ENCODE results near the gene NR3C2.

Gene NR3C2

DNA sequence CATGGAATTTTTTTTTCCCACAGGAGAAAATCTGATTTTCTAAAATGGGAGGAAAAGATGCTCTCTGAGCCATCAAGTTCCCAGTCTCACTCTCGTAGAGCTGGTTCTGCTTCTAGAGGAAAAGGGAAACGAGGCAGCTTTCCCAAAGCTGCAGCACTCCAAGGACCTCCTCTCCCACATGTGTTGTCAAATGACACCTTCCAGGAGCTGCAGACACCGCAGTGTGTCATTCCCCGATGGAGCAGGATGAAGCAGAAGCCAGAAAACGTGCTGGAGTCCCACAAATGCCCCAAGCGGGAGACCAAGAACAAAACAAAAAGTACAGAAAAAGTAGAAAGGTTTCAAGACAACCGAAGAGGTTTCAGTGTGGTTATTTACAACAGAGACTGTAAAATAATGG, 362.3 kb downstream of the NR3C2 start:
- no peak for TF ChIP-seq CTCF (IDR thresholded peaks at IDR 0.05; ENCODE audit: poor library complexity, severe bottlenecking)

GRCh38 chr4:148078061-148078460, 364.2 kb downstream of the NR3C2 start:
- H3K4me1 ChIP-seq (ENCODE audit: insufficient read depth, poor library complexity, severe bottlenecking), result no peaks in the 10 kb centered on the region
- no peaks in the 10 kb centered on the region for H3K36me3 ChIP-seq (ENCODE audit: low read depth)

More for the DNA sequence above, 362.3 kb downstream of the NR3C2 start:
- no peak for ATAC-seq (ENCODE audit: low read depth)
- H3K9me3 ChIP-seq (ENCODE audit: severe bottlenecking), result no peaks in the 10 kb centered on the region
- no peaks in the 10 kb centered on the region for H3K27me3 ChIP-seq (ENCODE audit: insufficient read depth, poor library complexity, severe bottlenecking)
- H3K36me3 ChIP-seq (ENCODE audit: low read depth), result no peaks in the 10 kb centered on the region
- H3K27ac ChIP-seq (ENCODE audit: poor library complexity, severe bottlenecking), result no peak overlapping the region
- no peaks in the 10 kb centered on the region for H3K4me1 ChIP-seq (ENCODE audit: insufficient read depth, poor library complexity, severe bottlenecking)
- DNase-seq (ENCODE audit: low spot score), result no peak
- no peak overlapping the region for H3K4me3 ChIP-seq (ENCODE audit: severe bottlenecking)

DNA sequence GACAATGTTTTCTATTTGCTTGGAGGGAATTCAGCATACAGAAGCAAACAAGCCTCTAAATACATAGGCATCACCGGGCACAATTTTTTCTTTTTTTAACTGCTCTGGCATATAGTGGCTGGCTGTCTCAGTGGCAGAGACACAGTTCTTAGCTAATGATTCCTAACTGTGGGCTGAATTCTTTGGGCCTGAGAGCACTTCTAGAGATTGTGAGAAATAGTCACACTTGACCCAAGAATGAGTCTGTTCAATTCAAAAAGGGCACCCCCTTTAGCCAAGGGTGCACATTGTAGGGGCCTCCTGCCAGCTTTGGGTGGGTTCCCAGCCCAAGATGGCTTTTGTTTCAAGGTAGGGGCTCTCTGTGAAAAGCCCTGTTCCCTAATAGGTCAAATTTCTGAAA, 364.6 kb downstream of the NR3C2 start:
- no peak for TF ChIP-seq CTCF (IDR thresholded peaks at IDR 0.05; ENCODE audit: poor library complexity, severe bottlenecking)
- no peaks in the 10 kb centered on the region for H3K27me3 ChIP-seq (ENCODE audit: insufficient read depth, poor library complexity, severe bottlenecking)
- DNase-seq (ENCODE audit: low spot score), result no peak
- H3K27ac ChIP-seq (ENCODE audit: poor library complexity, severe bottlenecking), result no peak overlapping the region
- H3K9me3 ChIP-seq (ENCODE audit: severe bottlenecking), result no peaks in the 10 kb centered on the region
- no peak for ATAC-seq (ENCODE audit: low read depth)
- H3K36me3 ChIP-seq (ENCODE audit: low read depth), result no peaks in the 10 kb centered on the region
- H3K4me3 ChIP-seq (ENCODE audit: severe bottlenecking), result no peak overlapping the region
- no peaks in the 10 kb centered on the region for H3K4me1 ChIP-seq (ENCODE audit: insufficient read depth, poor library complexity, severe bottlenecking)

More at GRCh38 chr4:148078061-148078460, 364.2 kb downstream of the NR3C2 start:
- no peak for TF ChIP-seq CTCF (IDR thresholded peaks at IDR 0.05; ENCODE audit: poor library complexity, severe bottlenecking)
- H3K27ac ChIP-seq (ENCODE audit: poor library complexity, severe bottlenecking), result no peak overlapping the region
- H3K27me3 ChIP-seq (ENCODE audit: insufficient read depth, poor library complexity, severe bottlenecking), result no peaks in the 10 kb centered on the region
- H3K4me3 ChIP-seq (ENCODE audit: severe bottlenecking), result no peak overlapping the region
- DNase-seq (ENCODE audit: low spot score) (no peak), ATAC-seq (ENCODE audit: low read depth) (no peak)
- H3K9me3 ChIP-seq (ENCODE audit: severe bottlenecking), result no peaks in the 10 kb centered on the region

GRCh38 chr4:148076964-148077363, 365.2 kb downstream of the NR3C2 start:
- no peak for DNase-seq (ENCODE audit: low spot score)
- no peak overlapping the region for H3K4me3 ChIP-seq (ENCODE audit: severe bottlenecking)
- no peak for ATAC-seq (ENCODE audit: low read depth)
- no peaks in the 10 kb centered on the region for H3K9me3 ChIP-seq (ENCODE audit: severe bottlenecking)
- H3K27ac ChIP-seq (ENCODE audit: poor library complexity, severe bottlenecking), result no peak overlapping the region
- H3K27me3 ChIP-seq (ENCODE audit: insufficient read depth, poor library complexity, severe bottlenecking), result no peaks in the 10 kb centered on the region
- no peaks in the 10 kb centered on the region for H3K36me3 ChIP-seq (ENCODE audit: low read depth)
- no peak for TF ChIP-seq CTCF (IDR thresholded peaks at IDR 0.05; ENCODE audit: poor library complexity, severe bottlenecking)
- no peaks in the 10 kb centered on the region for H3K4me1 ChIP-seq (ENCODE audit: insufficient read depth, poor library complexity, severe bottlenecking)

- no peak for ATAC-seq (ENCODE audit: low read depth)
- H3K36me3 ChIP-seq (ENCODE audit: low read depth), result no peaks in the 10 kb centered on the region
- no peak for TF ChIP-seq CTCF (IDR thresholded peaks at IDR 0.05; ENCODE audit: poor library complexity, severe bottlenecking)
- H3K27ac ChIP-seq (ENCODE audit: poor library complexity, severe bottlenecking), result no peak overlapping the region
- H3K4me1 ChIP-seq (ENCODE audit: insufficient read depth, poor library complexity, severe bottlenecking), result no peaks in the 10 kb centered on the region
- H3K4me3 ChIP-seq (ENCODE audit: severe bottlenecking), result no peak overlapping the region
- H3K27me3 ChIP-seq (ENCODE audit: insufficient read depth, poor library complexity, severe bottlenecking), result no peaks in the 10 kb centered on the region
- no peak for DNase-seq (ENCODE audit: low spot score)
- no peaks in the 10 kb centered on the region for H3K9me3 ChIP-seq (ENCODE audit: severe bottlenecking)
Measured at GRCh38 chr4:148075438-148075837, 366.8 kb downstream of the NR3C2 start.
